GM21423 (cell line): ENCODE data around the gene SWAP70.

ENCODE experiments used
- ATAC-seq: cut with Tn5 transposase; IDR thresholded peaks from one replicate; pipeline ENCODE4 v1.9.1; 2021; ENCODE audit warnings: mild to moderate bottlenecking, moderate library complexity; ENCODE audit not compliant: unreplicated experiment

The SWAP70 gene

GRCh38 chr11:9772218-9772617 lies 108.3 kb downstream of the SWAP70 start:
- ATAC-seq: no peak

- ATAC-seq: no peak
Observed at GRCh38 chr11:9773524-9773923, 109.6 kb downstream of the SWAP70 start.

- ATAC-seq: no peak
Observed at GRCh38 chr11:9774109-9774508, 110.2 kb downstream of the SWAP70 start.

- ATAC-seq: no peak
Observed at GRCh38 chr11:9774591-9775397, 110.9 kb downstream of the SWAP70 start.

- no peak for ATAC-seq
Observed at GRCh38 chr11:9775398-9775779, 111.5 kb downstream of the SWAP70 start.

- no peak for ATAC-seq
Observed at GRCh38 chr11:9776203-9776602, 112.3 kb downstream of the SWAP70 start.

GRCh38 chr11:9777066-9777465 lies 113.2 kb downstream of the SWAP70 start:
- no peak for ATAC-seq

- ATAC-seq: no peak
Observed at GRCh38 chr11:9777525-9777924, 113.6 kb downstream of the SWAP70 start.

GRCh38 chr11:9780929-9781328 lies 117.1 kb downstream of the SWAP70 start:
- ATAC-seq: no peak

GRCh38 chr11:9783986-9784385 lies 120.1 kb downstream of the SWAP70 start:
- no peak for ATAC-seq

- ATAC-seq: no peak
Observed at GRCh38 chr11:9784602-9785315, 120.9 kb downstream of the SWAP70 start.

GRCh38 chr11:9787260-9787659 lies 123.4 kb downstream of the SWAP70 start:
- no peak for ATAC-seq

GRCh38 chr11:9787981-9788521 lies 124.2 kb downstream of the SWAP70 start:
- no peak for ATAC-seq

- ATAC-seq: no peak
Observed at GRCh38 chr11:9789910-9790309, 126.0 kb downstream of the SWAP70 start.

GRCh38 chr11:9790703-9791102 lies 126.8 kb downstream of the SWAP70 start:
- no peak for ATAC-seq

GRCh38 chr11:9796266-9796665 lies 132.4 kb downstream of the SWAP70 start:
- ATAC-seq: no peak

- ATAC-seq: no peak
Observed at GRCh38 chr11:9796854-9797253, 133.0 kb downstream of the SWAP70 start.

GRCh38 chr11:9797300-9797699 lies 133.4 kb downstream of the SWAP70 start:
- no peak for ATAC-seq

GRCh38 chr11:9799886-9800285 lies 136.0 kb downstream of the SWAP70 start:
- no peak for ATAC-seq

GRCh38 chr11:9802291-9802861 lies 138.5 kb downstream of the SWAP70 start:
- no peak for ATAC-seq
